ENCODE measurements around the gene C1QL1.

C1QL1 gene

GRCh38 chr17:44988044-44988942, 20.2 kb upstream of the C1QL1 start:
- no peak overlapping the region for H3K27ac ChIP-seq
- TF ChIP-seq, protein P1, sequence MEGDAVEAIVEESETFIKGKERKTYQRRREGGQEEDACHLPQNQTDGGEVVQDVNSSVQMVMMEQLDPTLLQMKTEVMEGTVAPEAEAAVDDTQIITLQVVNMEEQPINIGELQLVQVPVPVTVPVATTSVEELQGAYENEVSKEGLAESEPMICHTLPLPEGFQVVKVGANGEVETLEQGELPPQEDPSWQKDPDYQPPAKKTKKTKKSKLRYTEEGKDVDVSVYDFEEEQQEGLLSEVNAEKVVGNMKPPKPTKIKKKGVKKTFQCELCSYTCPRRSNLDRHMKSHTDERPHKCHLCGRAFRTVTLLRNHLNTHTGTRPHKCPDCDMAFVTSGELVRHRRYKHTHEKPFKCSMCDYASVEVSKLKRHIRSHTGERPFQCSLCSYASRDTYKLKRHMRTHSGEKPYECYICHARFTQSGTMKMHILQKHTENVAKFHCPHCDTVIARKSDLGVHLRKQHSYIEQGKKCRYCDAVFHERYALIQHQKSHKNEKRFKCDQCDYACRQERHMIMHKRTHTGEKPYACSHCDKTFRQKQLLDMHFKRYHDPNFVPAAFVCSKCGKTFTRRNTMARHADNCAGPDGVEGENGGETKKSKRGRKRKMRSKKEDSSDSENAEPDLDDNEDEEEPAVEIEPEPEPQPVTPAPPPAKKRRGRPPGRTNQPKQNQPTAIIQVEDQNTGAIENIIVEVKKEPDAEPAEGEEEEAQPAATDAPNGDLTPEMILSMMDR (conservative IDR thresholded peaks at IDR 0.05) = no peak
- no peak for TF ChIP-seq ZFX (IDR thresholded peaks at IDR 0.05)

DNA sequence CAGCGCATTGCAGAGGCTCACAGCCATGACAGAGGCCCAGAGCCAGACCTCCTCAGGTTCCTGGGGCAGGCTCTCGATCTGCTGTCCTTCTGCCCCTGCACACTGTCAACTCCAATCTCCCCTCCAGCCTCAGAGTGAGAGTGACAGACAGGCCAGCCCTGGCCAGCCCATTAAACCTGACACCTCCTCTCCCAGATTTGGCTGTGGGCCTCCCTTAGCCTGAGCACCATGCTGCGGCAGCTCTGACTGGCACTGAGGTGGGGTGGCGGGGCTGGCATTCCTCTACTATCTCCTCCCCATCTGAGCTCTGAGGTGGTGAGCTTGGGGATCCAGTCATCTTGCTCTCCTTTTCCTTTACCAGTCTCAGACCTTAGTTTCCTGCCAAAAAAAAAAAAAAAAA, 15.5 kb upstream of the C1QL1 start:
- H3K27ac ChIP-seq = no peak overlapping the region

GRCh38 chr17:44982113-44982702, 14.1 kb upstream of the C1QL1 start:
- TF ChIP-seq ZFX (IDR thresholded peaks at IDR 0.05) = no peak
- TF ChIP-seq, protein P1 (conservative IDR thresholded peaks at IDR 0.05) = no peak
- H3K27ac ChIP-seq = no peak overlapping the region

More for the DNA sequence above, 15.5 kb upstream of the C1QL1 start:
- TF ChIP-seq ZFX (IDR thresholded peaks at IDR 0.05) = no peak
- TF ChIP-seq, protein P1 (conservative IDR thresholded peaks at IDR 0.05) = no peak

DNA sequence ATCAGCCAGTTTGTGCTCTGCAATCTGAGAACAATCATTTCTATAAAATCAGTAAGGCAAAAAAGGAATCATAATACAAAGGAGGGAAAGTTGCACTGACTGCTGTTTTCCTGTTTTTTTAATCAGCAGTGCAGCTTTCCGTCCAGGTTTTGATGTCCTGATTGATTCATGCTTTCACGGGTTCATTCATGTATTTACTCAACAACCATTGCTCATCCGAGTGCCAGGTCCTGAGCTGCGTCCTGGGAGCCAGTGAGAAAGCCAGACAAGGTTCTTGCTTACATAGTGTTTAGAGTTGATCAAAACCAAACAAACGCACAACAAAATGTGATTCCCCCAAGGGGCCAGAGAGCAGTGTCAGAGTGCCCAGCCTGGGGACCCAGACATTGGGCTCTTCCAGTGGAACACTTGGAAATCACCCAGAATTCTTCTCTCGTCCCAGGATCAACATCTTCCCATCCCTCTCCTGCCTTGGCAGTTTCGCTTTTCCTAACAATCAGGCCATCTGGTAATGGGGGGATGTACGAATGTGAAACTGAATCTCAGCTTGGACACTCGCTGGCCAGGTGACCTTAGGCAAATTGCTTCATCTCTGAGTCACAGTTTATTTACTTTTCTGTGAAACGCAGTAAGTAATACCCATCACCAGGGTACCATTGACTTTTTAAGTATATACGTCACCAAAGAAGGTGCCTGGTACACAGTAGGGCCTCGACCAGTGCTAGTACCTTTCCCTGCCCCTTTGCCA, 13.3 kb upstream of the C1QL1 start:
- no peak for TF ChIP-seq ZFX (IDR thresholded peaks at IDR 0.05)
- TF ChIP-seq, protein P1 (conservative IDR thresholded peaks at IDR 0.05) = no peak
- no peak overlapping the region for H3K27ac ChIP-seq

GRCh38 chr17:44979426-44979995, 11.4 kb upstream of the C1QL1 start:
- H3K27ac ChIP-seq = no peak overlapping the region
- no peak for TF ChIP-seq ZFX (IDR thresholded peaks at IDR 0.05)
- TF ChIP-seq, protein P1 (conservative IDR thresholded peaks at IDR 0.05) = no peak

GRCh38 chr17:44978807-44979206, 10.7 kb upstream of the C1QL1 start:
- TF ChIP-seq, protein P1 (conservative IDR thresholded peaks at IDR 0.05) = no peak
- TF ChIP-seq ZFX (IDR thresholded peaks at IDR 0.05) = no peak

More at GRCh38 chr17:44978807-44979206, 10.7 kb upstream of the C1QL1 start:
- H3K27ac ChIP-seq = no peak overlapping the region

All from C4-2B (cell line).